ENCODE measurements around the gene NBL1. TPM values are rescaled to one million over a fixed set of nuclear protein-coding genes. Genes with fewer than 3 reads are reported as not detected.

Gene NBL1
- total and polyA plus RNA-seq, 10 of the 15 experiments (the other 5 are each of a cell fraction or from before 2014, with no cell fraction given), result 0.13 to 2.4 (median 0.81) TPM; not detected in 1

DNA sequence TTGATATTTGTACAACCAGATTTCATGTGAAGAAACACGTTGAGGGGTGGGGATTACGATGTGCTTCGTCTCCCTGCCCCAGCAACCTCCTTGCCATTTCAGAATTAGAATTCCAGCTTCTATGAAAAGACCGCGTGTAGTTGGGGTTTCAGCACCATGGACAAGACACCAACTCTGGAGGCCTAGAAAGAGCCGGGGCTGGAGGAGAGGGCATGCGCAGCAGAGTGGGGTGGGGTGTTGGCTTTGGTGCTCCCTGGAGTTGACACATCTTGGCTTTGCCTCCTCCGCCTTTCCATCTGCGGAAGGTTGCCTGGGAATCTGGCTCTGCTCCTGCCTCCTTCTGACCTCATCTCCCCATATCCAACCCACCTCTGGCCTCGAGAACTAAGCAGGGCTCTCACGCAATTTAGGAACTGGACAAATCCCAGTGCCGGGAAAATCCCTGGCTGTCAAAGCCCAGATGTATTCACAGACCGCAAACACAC lies 32.4 kb downstream of the NBL1 start:
- in situ Hi-C loops (cut with MboI) (no loop called here), intact Hi-C loops (cut with micrococcal nuclease; ENCODE audit: unreplicated experiment) (no loop called here)
- ATAC-seq (peak; percentile 63), FAIRE-seq (no peak), DNase-seq (ENCODE audit: low read depth, low spot score) (no peak)
- no peaks in the 10 kb centered on the region for H3K36me3 ChIP-seq (ENCODE audit: control insufficient read depth in 2 of 2, insufficient read depth in 2 of 2, low read length in 1 of 2)
- H3K4me1 ChIP-seq (ENCODE audit: control insufficient read depth, insufficient read depth, low read length), result no peaks in the 10 kb centered on the region
- no peak overlapping the region for H3K4me3 ChIP-seq
- no peak overlapping the region for H3K9ac ChIP-seq (ENCODE audit: control insufficient read depth, insufficient read depth, low read length)
- H3K9me3 ChIP-seq (replicated peaks; ENCODE audit: control insufficient read depth, insufficient read depth, low read length), result no peaks in the 10 kb centered on the region
- TF ChIP-seq, protein P1, sequence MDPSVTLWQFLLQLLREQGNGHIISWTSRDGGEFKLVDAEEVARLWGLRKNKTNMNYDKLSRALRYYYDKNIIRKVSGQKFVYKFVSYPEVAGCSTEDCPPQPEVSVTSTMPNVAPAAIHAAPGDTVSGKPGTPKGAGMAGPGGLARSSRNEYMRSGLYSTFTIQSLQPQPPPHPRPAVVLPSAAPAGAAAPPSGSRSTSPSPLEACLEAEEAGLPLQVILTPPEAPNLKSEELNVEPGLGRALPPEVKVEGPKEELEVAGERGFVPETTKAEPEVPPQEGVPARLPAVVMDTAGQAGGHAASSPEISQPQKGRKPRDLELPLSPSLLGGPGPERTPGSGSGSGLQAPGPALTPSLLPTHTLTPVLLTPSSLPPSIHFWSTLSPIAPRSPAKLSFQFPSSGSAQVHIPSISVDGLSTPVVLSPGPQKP (IDR thresholded peaks at IDR 0.05; ENCODE audit: low read depth, low read length), result no peak
- TF ChIP-seq RUNX3 (IDR thresholded peaks at IDR 0.05; ENCODE audit: low read length), result peak; percentile 22; the same call in 1 of the 2 replicates
- TF ChIP-seq, protein P2, sequence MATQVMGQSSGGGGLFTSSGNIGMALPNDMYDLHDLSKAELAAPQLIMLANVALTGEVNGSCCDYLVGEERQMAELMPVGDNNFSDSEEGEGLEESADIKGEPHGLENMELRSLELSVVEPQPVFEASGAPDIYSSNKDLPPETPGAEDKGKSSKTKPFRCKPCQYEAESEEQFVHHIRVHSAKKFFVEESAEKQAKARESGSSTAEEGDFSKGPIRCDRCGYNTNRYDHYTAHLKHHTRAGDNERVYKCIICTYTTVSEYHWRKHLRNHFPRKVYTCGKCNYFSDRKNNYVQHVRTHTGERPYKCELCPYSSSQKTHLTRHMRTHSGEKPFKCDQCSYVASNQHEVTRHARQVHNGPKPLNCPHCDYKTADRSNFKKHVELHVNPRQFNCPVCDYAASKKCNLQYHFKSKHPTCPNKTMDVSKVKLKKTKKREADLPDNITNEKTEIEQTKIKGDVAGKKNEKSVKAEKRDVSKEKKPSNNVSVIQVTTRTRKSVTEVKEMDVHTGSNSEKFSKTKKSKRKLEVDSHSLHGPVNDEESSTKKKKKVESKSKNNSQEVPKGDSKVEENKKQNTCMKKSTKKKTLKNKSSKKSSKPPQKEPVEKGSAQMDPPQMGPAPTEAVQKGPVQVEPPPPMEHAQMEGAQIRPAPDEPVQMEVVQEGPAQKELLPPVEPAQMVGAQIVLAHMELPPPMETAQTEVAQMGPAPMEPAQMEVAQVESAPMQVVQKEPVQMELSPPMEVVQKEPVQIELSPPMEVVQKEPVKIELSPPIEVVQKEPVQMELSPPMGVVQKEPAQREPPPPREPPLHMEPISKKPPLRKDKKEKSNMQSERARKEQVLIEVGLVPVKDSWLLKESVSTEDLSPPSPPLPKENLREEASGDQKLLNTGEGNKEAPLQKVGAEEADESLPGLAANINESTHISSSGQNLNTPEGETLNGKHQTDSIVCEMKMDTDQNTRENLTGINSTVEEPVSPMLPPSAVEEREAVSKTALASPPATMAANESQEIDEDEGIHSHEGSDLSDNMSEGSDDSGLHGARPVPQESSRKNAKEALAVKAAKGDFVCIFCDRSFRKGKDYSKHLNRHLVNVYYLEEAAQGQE (IDR thresholded peaks at IDR 0.05; ENCODE audit: low read depth, low read length), result peak; percentile 96
- no peak for TF ChIP-seq MTA3 (IDR thresholded peaks at IDR 0.05; ENCODE audit: borderline replicate concordance, low read length)
- TF ChIP-seq, protein P3, sequence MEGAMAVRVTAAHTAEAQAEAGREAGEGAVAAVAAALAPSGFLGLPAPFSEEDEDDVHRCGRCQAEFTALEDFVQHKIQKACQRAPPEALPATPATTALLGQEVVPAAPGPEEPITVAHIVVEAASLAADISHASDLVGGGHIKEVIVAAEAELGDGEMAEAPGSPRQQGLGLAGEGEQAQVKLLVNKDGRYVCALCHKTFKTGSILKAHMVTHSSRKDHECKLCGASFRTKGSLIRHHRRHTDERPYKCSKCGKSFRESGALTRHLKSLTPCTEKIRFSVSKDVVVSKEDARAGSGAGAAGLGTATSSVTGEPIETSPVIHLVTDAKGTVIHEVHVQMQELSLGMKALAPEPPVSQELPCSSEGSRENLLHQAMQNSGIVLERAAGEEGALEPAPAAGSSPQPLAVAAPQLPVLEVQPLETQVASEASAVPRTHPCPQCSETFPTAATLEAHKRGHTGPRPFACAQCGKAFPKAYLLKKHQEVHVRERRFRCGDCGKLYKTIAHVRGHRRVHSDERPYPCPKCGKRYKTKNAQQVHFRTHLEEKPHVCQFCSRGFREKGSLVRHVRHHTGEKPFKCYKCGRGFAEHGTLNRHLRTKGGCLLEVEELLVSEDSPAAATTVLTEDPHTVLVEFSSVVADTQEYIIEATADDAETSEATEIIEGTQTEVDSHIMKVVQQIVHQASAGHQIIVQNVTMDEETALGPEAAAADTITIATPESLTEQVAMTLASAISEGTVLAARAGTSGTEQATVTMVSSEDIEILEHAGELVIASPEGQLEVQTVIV (IDR thresholded peaks at IDR 0.05; ENCODE audit: borderline replicate concordance, partially characterized antibody), result no peak
- TF ChIP-seq, protein P4, sequence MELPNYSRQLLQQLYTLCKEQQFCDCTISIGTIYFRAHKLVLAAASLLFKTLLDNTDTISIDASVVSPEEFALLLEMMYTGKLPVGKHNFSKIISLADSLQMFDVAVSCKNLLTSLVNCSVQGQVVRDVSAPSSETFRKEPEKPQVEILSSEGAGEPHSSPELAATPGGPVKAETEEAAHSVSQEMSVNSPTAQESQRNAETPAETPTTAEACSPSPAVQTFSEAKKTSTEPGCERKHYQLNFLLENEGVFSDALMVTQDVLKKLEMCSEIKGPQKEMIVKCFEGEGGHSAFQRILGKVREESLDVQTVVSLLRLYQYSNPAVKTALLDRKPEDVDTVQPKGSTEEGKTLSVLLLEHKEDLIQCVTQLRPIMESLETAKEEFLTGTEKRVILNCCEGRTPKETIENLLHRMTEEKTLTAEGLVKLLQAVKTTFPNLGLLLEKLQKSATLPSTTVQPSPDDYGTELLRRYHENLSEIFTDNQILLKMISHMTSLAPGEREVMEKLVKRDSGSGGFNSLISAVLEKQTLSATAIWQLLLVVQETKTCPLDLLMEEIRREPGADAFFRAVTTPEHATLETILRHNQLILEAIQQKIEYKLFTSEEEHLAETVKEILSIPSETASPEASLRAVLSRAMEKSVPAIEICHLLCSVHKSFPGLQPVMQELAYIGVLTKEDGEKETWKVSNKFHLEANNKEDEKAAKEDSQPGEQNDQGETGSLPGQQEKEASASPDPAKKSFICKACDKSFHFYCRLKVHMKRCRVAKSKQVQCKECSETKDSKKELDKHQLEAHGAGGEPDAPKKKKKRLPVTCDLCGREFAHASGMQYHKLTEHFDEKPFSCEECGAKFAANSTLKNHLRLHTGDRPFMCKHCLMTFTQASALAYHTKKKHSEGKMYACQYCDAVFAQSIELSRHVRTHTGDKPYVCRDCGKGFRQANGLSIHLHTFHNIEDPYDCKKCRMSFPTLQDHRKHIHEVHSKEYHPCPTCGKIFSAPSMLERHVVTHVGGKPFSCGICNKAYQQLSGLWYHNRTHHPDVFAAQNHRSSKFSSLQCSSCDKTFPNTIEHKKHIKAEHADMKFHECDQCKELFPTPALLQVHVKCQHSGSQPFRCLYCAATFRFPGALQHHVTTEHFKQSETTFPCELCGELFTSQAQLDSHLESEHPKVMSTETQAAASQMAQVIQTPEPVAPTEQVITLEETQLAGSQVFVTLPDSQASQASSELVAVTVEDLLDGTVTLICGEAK (IDR thresholded peaks at IDR 0.05; ENCODE audit: borderline replicate concordance), result no peak
- RAD21 ChIA-PET (ENCODE audit: unreplicated experiment), result interaction anchor here (0.9 kb wide), 2 partner anchors 15 to 476 kb away, joined by 3 read pairs; no protein-coding TSS in a partner anchor
- no peak overlapping the region for H3K27ac ChIP-seq (ENCODE audit: control insufficient read depth, insufficient read depth)
- no peaks in the 10 kb centered on the region for H4K20me1 ChIP-seq (ENCODE audit: control insufficient read depth, insufficient read depth)
- no peak overlapping the region for H3K4me2 ChIP-seq (ENCODE audit: control insufficient read depth, insufficient read depth)
- POLR2A ChIA-PET, result no interaction called here
- no peak overlapping the region for H2AFZ ChIP-seq (ENCODE audit: control insufficient read depth, low read depth, low read length)
- peaks cover 0 to 1% of the 10 kb centered on the region in 2 experiments; a peak in 2 of 4 replicates for H3K27me3 ChIP-seq (replicated peaks in 1 of 2; ENCODE audit: control insufficient read depth in 2 of 2, insufficient read depth in 2 of 2, low read length in 1 of 2)
- SMC1A ChIA-PET (ENCODE audit: uncharacterized antibody, unreplicated experiment), result interaction anchor here (1.0 to 1.1 kb wide), 3 partner anchors 15 to 28 kb away, joined by 3 to 6 read pairs (median 4); no protein-coding TSS in a partner anchor
- no TSS peak for BruUV-seq (replicated peaks)
- CTCF ChIA-PET, result interaction anchor here (1.1 to 3.8 kb wide), 2 partner anchors 9 to 15 kb away, joined by 4 to 16 read pairs; no protein-coding TSS in a partner anchor
- 60% methylated on average over 13 of the region's 13 CpGs for WGBS (ENCODE audit: insufficient coverage, insufficient replicate concordance, low lambda C conversion rate, missing lambda C conversion rate)
- H3K79me2 ChIP-seq (ENCODE audit: control insufficient read depth, insufficient read depth, low read length), result no peaks in the 10 kb centered on the region

Measured in GM12878 (cell line).